GM10266 (cell line): ENCODE data around the gene ZNF618.

Experiments
- DNase-seq: peaks from one replicate; pipeline ENCODE4 v3.0.0; 2012; ENCODE audit errors: extremely low spot score
- TF ChIP-seq, protein P1 (sequence below): IDR thresholded peaks from 2 replicates; pipeline ENCODE4 v1.5.1; 2012; ENCODE audit warnings: mild to moderate bottlenecking, low read depth; ENCODE audit not compliant: control insufficient read depth, insufficient read depth; ENCODE audit errors: missing control alignments

The ZNF618 gene

DNA sequence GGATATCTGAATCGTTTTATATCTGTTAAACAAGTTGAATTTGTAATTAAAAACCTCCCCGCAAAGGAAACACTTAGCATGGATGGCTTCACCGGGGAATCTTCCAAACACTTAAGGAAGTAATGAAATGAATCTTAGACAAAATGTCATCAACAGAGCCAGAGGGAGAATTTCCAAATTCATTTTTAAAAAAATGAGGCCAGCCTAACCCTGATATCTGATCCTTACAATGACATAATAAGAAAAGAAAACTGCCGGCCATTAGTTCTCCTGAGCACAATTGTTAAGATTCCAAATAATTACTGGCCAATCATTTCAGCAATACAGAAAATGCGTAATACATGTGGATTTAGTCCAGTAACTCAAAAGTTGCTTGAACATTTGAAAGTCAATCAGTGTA is 229.1 kb downstream of the ZNF618 start:
- no peak for DNase-seq
- TF ChIP-seq, protein P1, sequence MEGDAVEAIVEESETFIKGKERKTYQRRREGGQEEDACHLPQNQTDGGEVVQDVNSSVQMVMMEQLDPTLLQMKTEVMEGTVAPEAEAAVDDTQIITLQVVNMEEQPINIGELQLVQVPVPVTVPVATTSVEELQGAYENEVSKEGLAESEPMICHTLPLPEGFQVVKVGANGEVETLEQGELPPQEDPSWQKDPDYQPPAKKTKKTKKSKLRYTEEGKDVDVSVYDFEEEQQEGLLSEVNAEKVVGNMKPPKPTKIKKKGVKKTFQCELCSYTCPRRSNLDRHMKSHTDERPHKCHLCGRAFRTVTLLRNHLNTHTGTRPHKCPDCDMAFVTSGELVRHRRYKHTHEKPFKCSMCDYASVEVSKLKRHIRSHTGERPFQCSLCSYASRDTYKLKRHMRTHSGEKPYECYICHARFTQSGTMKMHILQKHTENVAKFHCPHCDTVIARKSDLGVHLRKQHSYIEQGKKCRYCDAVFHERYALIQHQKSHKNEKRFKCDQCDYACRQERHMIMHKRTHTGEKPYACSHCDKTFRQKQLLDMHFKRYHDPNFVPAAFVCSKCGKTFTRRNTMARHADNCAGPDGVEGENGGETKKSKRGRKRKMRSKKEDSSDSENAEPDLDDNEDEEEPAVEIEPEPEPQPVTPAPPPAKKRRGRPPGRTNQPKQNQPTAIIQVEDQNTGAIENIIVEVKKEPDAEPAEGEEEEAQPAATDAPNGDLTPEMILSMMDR: no peak
